Measurements from ENCODE around the gene STPG1.

- no peak for TF ChIP-seq CTCF (conservative IDR thresholded peaks at IDR 0.05)
- no peak for TF ChIP-seq ZFX (IDR thresholded peaks at IDR 0.05)
These were observed 4.1 kb upstream of the STPG1 start for GRCh38 chr1:24417681-24418080.

All from C4-2B (cell line).